Measurements from ENCODE around the gene DOCK4.

The DOCK4 gene

GRCh38 chr7:112202816-112203215, 3.4 kb downstream of the DOCK4 start:
- H3K9me3 ChIP-seq (ENCODE audit: control insufficient read depth, insufficient read depth, low read depth, low read length) = no peaks in the 10 kb centered on the region
- no peaks in the 10 kb centered on the region for H3K27me3 ChIP-seq (ENCODE audit: control insufficient read depth, insufficient read depth, low read length)
- no peak overlapping the region for H3K4me3 ChIP-seq (ENCODE audit: low read depth, low read length)
- H3K27ac ChIP-seq (ENCODE audit: low read depth, low read length) = no peak overlapping the region
- H3K4me1 ChIP-seq (ENCODE audit: control insufficient read depth, insufficient read depth, low read length) = peaks cover 19% of the 10 kb centered on the region
- H3K9ac ChIP-seq (ENCODE audit: low read length) = no peak overlapping the region
- no peaks in the 10 kb centered on the region for H3K36me3 ChIP-seq (ENCODE audit: control insufficient read depth, insufficient read depth, low read length)

GRCh38 chr7:112201839-112202238, 4.4 kb downstream of the DOCK4 start:
- Histone ChIP-seq H3K36me3 (ENCODE audit: control insufficient read depth, insufficient read depth, low read length) (no peaks in the 10 kb centered on the region), H3K4me3 (ENCODE audit: low read depth, low read length) (no peak overlapping the region), H3K9me3 (ENCODE audit: control insufficient read depth, insufficient read depth, low read depth, low read length) (no peaks in the 10 kb centered on the region), H3K27me3 (ENCODE audit: control insufficient read depth, insufficient read depth, low read length) (no peaks in the 10 kb centered on the region), H3K9ac (ENCODE audit: low read length) (no peak overlapping the region), H3K27ac (ENCODE audit: low read depth, low read length) (no peak overlapping the region), H3K4me1 (ENCODE audit: control insufficient read depth, insufficient read depth, low read length) (peaks cover 19% of the 10 kb centered on the region)

GRCh38 chr7:112201411-112201810, 4.8 kb downstream of the DOCK4 start:
- Histone ChIP-seq H3K9ac (ENCODE audit: low read length) (no peak overlapping the region), H3K27me3 (ENCODE audit: control insufficient read depth, insufficient read depth, low read length) (no peaks in the 10 kb centered on the region), H3K36me3 (ENCODE audit: control insufficient read depth, insufficient read depth, low read length) (no peaks in the 10 kb centered on the region), H3K27ac (ENCODE audit: low read depth, low read length) (no peak overlapping the region), H3K9me3 (ENCODE audit: control insufficient read depth, insufficient read depth, low read depth, low read length) (no peaks in the 10 kb centered on the region), H3K4me3 (ENCODE audit: low read depth, low read length) (no peak overlapping the region), H3K4me1 (ENCODE audit: control insufficient read depth, insufficient read depth, low read length) (peaks cover 19% of the 10 kb centered on the region)

- H3K9me3 ChIP-seq (ENCODE audit: control insufficient read depth, insufficient read depth, low read depth, low read length) = no peaks in the 10 kb centered on the region
- no peak overlapping the region for H3K4me3 ChIP-seq (ENCODE audit: low read depth, low read length)
- peaks cover 27% of the 10 kb centered on the region for H3K4me1 ChIP-seq (ENCODE audit: control insufficient read depth, insufficient read depth, low read length)
- no peaks in the 10 kb centered on the region for H3K27me3 ChIP-seq (ENCODE audit: control insufficient read depth, insufficient read depth, low read length)
- no peak overlapping the region for H3K27ac ChIP-seq (ENCODE audit: low read depth, low read length)
- no peak overlapping the region for H3K9ac ChIP-seq (ENCODE audit: low read length)
- no peaks in the 10 kb centered on the region for H3K36me3 ChIP-seq (ENCODE audit: control insufficient read depth, insufficient read depth, low read length)
These were observed 6.5 kb downstream of the DOCK4 start for GRCh38 chr7:112199672-112200071.

GRCh38 chr7:112199035-112199655, 7.1 kb downstream of the DOCK4 start:
- Histone ChIP-seq H3K36me3 (ENCODE audit: control insufficient read depth, insufficient read depth, low read length) (no peaks in the 10 kb centered on the region), H3K27me3 (ENCODE audit: control insufficient read depth, insufficient read depth, low read length) (no peaks in the 10 kb centered on the region), H3K27ac (ENCODE audit: low read depth, low read length) (no peak overlapping the region), H3K4me3 (ENCODE audit: low read depth, low read length) (no peak overlapping the region), H3K9ac (ENCODE audit: low read length) (no peak overlapping the region), H3K4me1 (ENCODE audit: control insufficient read depth, insufficient read depth, low read length) (peaks cover 24% of the 10 kb centered on the region), H3K9me3 (ENCODE audit: control insufficient read depth, insufficient read depth, low read depth, low read length) (no peaks in the 10 kb centered on the region)

GRCh38 chr7:112197322-112197721, 8.9 kb downstream of the DOCK4 start:
- Histone ChIP-seq H3K4me3 (ENCODE audit: low read depth, low read length) (no peak overlapping the region), H3K27me3 (ENCODE audit: control insufficient read depth, insufficient read depth, low read length) (no peaks in the 10 kb centered on the region), H3K9ac (ENCODE audit: low read length) (no peak overlapping the region), H3K4me1 (ENCODE audit: control insufficient read depth, insufficient read depth, low read length) (peaks cover 11% of the 10 kb centered on the region; the same call in 1 of the 2 replicates), H3K36me3 (ENCODE audit: control insufficient read depth, insufficient read depth, low read length) (no peaks in the 10 kb centered on the region), H3K9me3 (ENCODE audit: control insufficient read depth, insufficient read depth, low read depth, low read length) (no peaks in the 10 kb centered on the region), H3K27ac (ENCODE audit: low read depth, low read length) (no peak overlapping the region)

- Histone ChIP-seq H3K4me3 (ENCODE audit: low read depth, low read length) (no peak overlapping the region), H3K9me3 (ENCODE audit: control insufficient read depth, insufficient read depth, low read depth, low read length) (no peaks in the 10 kb centered on the region), H3K9ac (ENCODE audit: low read length) (no peak overlapping the region), H3K36me3 (ENCODE audit: control insufficient read depth, insufficient read depth, low read length) (no peaks in the 10 kb centered on the region), H3K27me3 (ENCODE audit: control insufficient read depth, insufficient read depth, low read length) (no peaks in the 10 kb centered on the region), H3K27ac (ENCODE audit: low read depth, low read length) (no peak overlapping the region), H3K4me1 (ENCODE audit: control insufficient read depth, insufficient read depth, low read length) (peaks cover 11% of the 10 kb centered on the region; the same call in 1 of the 2 replicates)
These were observed 10.5 kb downstream of the DOCK4 start for GRCh38 chr7:112195717-112196116.

GRCh38 chr7:112193915-112194502, 12.2 kb downstream of the DOCK4 start:
- Histone ChIP-seq H3K27me3 (ENCODE audit: control insufficient read depth, insufficient read depth, low read length) (no peaks in the 10 kb centered on the region), H3K27ac (ENCODE audit: low read depth, low read length) (no peak overlapping the region), H3K4me3 (ENCODE audit: low read depth, low read length) (no peak overlapping the region), H3K9ac (ENCODE audit: low read length) (no peak overlapping the region), H3K9me3 (ENCODE audit: control insufficient read depth, insufficient read depth, low read depth, low read length) (no peaks in the 10 kb centered on the region), H3K36me3 (ENCODE audit: control insufficient read depth, insufficient read depth, low read length) (no peaks in the 10 kb centered on the region), H3K4me1 (ENCODE audit: control insufficient read depth, insufficient read depth, low read length) (peaks cover 11% of the 10 kb centered on the region; the same call in 1 of the 2 replicates)

- H3K27ac ChIP-seq (ENCODE audit: low read depth, low read length) = no peak overlapping the region
- peaks cover 8% of the 10 kb centered on the region; the same call in 1 of the 2 replicates for H3K4me1 ChIP-seq (ENCODE audit: control insufficient read depth, insufficient read depth, low read length)
These were observed 13.7 kb downstream of the DOCK4 start for GRCh38 chr7:112192236-112193154.

GRCh38 chr7:112190120-112190519, 16.1 kb downstream of the DOCK4 start:
- Histone ChIP-seq H3K4me1 (ENCODE audit: control insufficient read depth, insufficient read depth, low read length) (no peaks in the 10 kb centered on the region), H3K27ac (ENCODE audit: low read depth, low read length) (no peak overlapping the region), H3K4me3 (ENCODE audit: low read depth, low read length) (no peak overlapping the region), H3K9ac (ENCODE audit: low read length) (no peak overlapping the region), H3K36me3 (ENCODE audit: control insufficient read depth, insufficient read depth, low read length) (no peaks in the 10 kb centered on the region), H3K27me3 (ENCODE audit: control insufficient read depth, insufficient read depth, low read length) (no peaks in the 10 kb centered on the region), H3K9me3 (ENCODE audit: control insufficient read depth, insufficient read depth, low read depth, low read length) (no peaks in the 10 kb centered on the region)

More at GRCh38 chr7:112192236-112193154, 13.7 kb downstream of the DOCK4 start:
- Histone ChIP-seq H3K9ac (ENCODE audit: low read length) (no peak overlapping the region), H3K27me3 (ENCODE audit: control insufficient read depth, insufficient read depth, low read length) (no peaks in the 10 kb centered on the region), H3K36me3 (ENCODE audit: control insufficient read depth, insufficient read depth, low read length) (no peaks in the 10 kb centered on the region), H3K4me3 (ENCODE audit: low read depth, low read length) (no peak overlapping the region), H3K9me3 (ENCODE audit: control insufficient read depth, insufficient read depth, low read depth, low read length) (no peaks in the 10 kb centered on the region)

- H3K4me1 ChIP-seq (ENCODE audit: control insufficient read depth, insufficient read depth, low read length) = no peaks in the 10 kb centered on the region
These were observed 16.5 kb downstream of the DOCK4 start for GRCh38 chr7:112189691-112190090.

More at GRCh38 chr7:112189691-112190090, 16.5 kb downstream of the DOCK4 start:
- H3K27ac ChIP-seq (ENCODE audit: low read depth, low read length) = no peak overlapping the region
- H3K4me3 ChIP-seq (ENCODE audit: low read depth, low read length) = no peak overlapping the region
- no peaks in the 10 kb centered on the region for H3K36me3 ChIP-seq (ENCODE audit: control insufficient read depth, insufficient read depth, low read length)
- H3K27me3 ChIP-seq (ENCODE audit: control insufficient read depth, insufficient read depth, low read length) = no peaks in the 10 kb centered on the region
- H3K9me3 ChIP-seq (ENCODE audit: control insufficient read depth, insufficient read depth, low read depth, low read length) = no peaks in the 10 kb centered on the region
- H3K9ac ChIP-seq (ENCODE audit: low read length) = no peak overlapping the region
